ENCODE results near the gene ADRB2.

The ADRB2 gene

GRCh38 chr5:148826053-148826738 is at the start of gene ADRB2:
Gene ADRB2, plus strand, starts transcription at chr5:148826611. Its CDS starts 221 bp downstream, at chr5:148826832.
- in situ Hi-C loops (cut with MboI; ENCODE audit: low sequenced_read_pairs): no loop called here

GRCh38 chr5:148776780-148777179 is 49.6 kb upstream of the ADRB2 start:
- in situ Hi-C loops (cut with MboI; ENCODE audit: low sequenced_read_pairs): no loop called here

DNA sequence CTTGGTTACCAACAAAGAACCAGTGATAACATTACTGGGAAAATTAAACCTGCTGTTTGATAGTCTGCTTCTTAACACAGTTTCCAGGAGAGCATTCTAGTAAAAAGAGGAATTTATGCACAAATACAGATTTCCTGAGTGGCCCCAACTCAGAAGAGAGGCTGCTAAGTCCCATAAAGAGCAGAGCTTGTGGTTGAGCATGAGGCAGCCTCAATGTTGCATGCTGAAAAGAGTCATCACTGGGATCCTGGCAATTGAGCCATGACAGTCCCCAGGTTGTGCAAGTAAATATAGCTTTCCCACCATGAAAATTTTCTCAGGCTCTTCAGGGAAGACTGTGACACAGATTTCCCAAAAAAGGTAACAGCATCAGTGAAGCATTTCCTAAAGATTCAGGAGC is 47.5 kb upstream of the ADRB2 start:
- in situ Hi-C loops (cut with MboI; ENCODE audit: low sequenced_read_pairs): no loop called here

GRCh38 chr5:148780711-148781110 is 45.7 kb upstream of the ADRB2 start:
- in situ Hi-C loops (cut with MboI; ENCODE audit: low sequenced_read_pairs): no loop called here

DNA sequence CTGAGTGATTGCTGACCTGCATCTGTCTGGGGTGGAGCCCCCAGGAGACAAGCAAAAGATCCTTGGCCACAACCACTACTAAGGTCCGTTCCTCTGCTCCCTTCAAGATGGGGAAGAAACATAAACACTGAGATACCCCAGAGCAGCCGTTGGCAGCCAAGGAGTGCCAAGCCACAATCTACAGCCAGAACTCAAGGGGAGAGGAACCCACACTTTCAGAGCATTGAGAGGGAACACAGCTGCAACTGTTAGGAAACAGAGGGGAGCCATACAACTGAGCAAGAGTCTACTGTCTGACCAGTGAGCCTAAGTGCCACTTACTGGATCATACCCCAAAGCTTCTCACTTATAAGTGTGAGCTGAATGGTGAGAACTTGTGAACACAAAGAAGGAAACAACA is 44.6 kb upstream of the ADRB2 start:
- in situ Hi-C loops (cut with MboI; ENCODE audit: low sequenced_read_pairs): no loop called here

GRCh38 chr5:148785223-148785622 is 41.2 kb upstream of the ADRB2 start:
- in situ Hi-C loops (cut with MboI; ENCODE audit: low sequenced_read_pairs): no loop called here

DNA sequence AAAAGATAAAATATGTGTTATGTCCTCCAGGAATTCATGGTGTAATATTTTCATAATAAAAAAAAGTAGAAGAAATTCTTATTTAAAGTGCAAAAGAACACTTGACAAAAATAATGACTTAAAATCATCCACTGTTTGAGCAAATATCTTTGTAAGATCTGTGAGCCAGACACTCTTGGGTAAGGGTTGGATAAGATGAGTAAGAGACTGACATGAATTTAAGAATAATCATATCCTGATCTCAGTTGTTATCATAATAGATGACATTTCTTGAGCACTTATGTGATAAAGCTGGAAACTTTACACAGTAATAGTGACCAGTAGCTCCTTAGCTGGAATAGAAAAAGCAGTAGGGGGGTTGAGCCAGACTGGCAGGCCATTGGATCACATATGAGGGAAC is 40.0 kb upstream of the ADRB2 start:
- in situ Hi-C loops (cut with MboI; ENCODE audit: low sequenced_read_pairs): no loop called here

GRCh38 chr5:148788636-148789035 is 37.8 kb upstream of the ADRB2 start:
- in situ Hi-C loops (cut with MboI; ENCODE audit: low sequenced_read_pairs): no loop called here

GRCh38 chr5:148790545-148791333 is 35.7 kb upstream of the ADRB2 start:
- in situ Hi-C loops (cut with MboI; ENCODE audit: low sequenced_read_pairs): no loop called here

GRCh38 chr5:148791334-148791667 is 35.1 kb upstream of the ADRB2 start:
- in situ Hi-C loops (cut with MboI; ENCODE audit: low sequenced_read_pairs): no loop called here

- in situ Hi-C loops (cut with MboI; ENCODE audit: low sequenced_read_pairs): no loop called here
These were observed 34.7 kb upstream of the ADRB2 start for GRCh38 chr5:148791696-148792095.

- in situ Hi-C loops (cut with MboI; ENCODE audit: low sequenced_read_pairs): no loop called here
These were observed 33.7 kb upstream of the ADRB2 start for GRCh38 chr5:148792744-148793143.

DNA sequence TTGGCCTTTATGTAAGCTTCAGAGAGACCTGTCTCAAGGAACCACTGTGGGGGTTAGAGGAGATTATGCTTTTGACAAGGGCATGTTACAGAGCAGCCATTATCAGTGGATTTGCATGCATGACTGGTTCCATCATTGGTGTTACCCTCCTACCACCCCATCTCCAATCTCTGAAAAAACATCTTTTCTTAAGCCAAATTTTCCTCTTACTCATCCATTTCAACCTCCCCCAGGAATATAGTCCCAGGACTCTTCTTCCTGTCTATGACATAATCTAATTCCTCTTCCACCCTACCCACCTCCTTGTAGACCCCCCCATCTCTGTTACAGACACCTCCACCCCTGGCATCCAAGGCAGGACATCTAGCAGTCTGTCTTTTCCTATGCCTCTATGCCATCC is 33.1 kb upstream of the ADRB2 start:
- in situ Hi-C loops (cut with MboI; ENCODE audit: low sequenced_read_pairs): no loop called here

DNA sequence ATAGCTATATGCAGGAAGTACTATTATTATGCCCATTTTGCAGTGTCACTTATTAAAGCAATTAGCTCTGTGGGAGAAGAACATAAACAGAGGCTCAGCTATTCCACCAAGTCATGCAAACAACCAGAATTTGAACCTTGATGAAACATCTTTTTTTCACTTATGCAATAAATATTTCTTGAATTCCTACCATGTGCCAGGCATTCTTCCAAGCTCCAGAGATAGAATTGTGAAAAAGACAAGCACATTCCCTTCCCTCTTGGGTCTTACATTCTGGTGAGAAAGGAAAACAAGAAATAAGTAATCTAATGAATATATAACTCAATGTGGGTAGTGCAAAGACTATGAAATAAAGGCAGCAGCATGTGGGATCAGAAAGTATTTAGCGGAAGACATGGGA is 32.1 kb upstream of the ADRB2 start:
- in situ Hi-C loops (cut with MboI; ENCODE audit: low sequenced_read_pairs): no loop called here

DNA sequence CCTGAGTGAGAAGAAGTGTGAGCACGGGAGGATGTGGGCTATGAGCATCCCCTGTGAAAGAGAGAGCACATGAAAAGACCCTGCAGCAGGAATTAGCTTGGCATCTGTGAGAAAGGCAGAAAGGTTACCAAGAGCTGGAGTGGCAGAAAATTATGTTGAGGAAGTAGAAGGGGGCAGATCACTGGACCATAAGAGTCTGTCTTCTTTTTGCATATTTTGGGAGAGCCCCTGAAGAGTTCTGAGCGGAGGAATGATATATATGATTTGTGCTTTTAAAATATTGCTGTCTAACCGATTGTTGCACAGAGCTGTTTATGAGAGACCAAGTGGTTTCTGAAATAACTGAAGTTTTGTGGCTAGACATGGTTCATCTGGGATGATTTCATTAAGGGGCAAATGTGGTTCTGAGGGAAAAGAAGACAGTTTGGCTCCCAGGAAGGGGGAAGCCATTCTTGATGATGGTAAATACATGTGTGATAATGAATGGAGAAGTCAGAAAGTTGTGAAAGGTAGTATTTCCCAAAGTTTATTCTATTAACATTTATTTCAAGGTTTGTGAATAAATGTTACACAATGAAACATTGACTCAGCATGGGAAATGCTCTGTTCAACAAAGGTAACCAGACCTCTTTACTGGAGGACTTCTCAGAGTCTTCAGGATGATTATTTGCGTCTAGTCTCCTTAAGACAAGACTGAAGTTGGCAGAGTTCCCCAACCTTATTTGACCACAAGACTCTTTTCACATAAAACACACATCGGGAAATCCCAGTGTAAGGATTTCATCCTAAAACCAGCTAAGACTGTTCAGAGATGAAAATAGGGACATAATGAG is 31.5 kb upstream of the ADRB2 start:
- in situ Hi-C loops (cut with MboI; ENCODE audit: low sequenced_read_pairs): no loop called here

- in situ Hi-C loops (cut with MboI; ENCODE audit: low sequenced_read_pairs): no loop called here
These were observed 29.5 kb upstream of the ADRB2 start for GRCh38 chr5:148796936-148797335.

GRCh38 chr5:148798786-148799185 is 27.6 kb upstream of the ADRB2 start:
- in situ Hi-C loops (cut with MboI; ENCODE audit: low sequenced_read_pairs): no loop called here

DNA sequence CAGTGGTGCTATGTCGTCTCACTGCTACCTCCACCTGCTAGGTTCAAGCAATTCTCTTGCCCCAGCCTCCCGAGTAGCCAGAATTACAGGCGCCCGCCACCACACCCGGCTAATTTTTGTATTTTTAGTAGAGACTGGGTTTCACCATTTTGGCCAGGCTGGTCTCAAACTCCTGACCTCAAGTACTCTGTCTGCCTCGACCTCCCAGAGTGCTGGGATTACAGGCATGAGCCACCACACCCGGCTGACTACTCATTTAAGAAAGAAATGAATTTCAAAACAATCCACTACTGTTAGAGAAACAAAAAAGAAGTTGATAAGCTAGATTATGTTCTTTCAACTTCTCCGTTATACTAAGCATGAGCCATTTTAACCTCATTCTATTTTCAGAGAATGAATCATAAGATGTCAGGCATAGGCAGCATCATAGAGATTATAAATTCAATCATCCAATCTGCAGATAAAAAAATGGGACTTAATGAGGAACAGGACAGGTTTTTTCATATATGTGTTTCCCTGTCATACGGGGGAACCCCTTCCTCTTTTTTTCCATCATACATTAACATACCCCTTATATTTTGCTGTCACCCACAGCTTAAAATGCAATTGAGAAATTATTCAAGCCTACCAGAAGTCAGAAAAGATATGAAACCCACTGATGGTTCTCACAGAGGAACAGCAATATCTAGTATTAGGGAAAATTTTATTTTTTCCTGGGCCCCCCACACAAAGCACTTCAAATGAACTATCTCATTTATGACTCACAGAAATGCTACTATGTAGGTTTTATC is 26.5 kb upstream of the ADRB2 start:
- in situ Hi-C loops (cut with MboI; ENCODE audit: low sequenced_read_pairs): loop anchor here (25.0 kb wide), 1 partner anchor 762 kb away; the partner anchor contains the start of gene CSNK1A1

DNA sequence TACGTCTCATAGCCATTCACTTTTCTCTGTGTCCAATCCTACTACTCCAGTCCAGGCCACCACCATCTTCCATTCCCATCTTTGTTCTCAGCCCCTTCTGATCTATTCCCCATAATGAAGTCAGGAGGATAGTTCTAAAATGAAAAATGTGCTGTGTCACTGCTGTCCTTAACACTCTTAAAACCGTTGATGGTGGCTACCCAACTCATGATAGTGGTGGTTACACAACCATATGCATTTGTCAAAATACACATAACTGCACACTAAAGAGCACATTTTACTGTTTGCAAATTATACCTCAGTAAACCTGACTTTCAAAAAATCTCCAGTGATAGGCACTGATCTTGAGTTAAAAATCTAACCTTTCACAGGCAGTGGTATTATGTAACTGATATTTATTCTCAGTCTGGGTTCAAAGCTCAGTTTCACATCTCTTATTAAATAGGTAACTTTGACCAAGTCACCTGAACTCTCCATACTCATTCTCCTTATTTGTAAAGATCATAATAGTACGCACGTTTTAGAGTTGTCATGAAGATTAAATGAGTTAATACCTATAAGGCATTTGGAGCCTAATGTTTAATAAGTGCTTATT is 24.6 kb upstream of the ADRB2 start:
- in situ Hi-C loops (cut with MboI; ENCODE audit: low sequenced_read_pairs): loop anchor here (25.0 kb wide), 1 partner anchor 761 kb away; the partner anchor contains the start of gene CSNK1A1

DNA sequence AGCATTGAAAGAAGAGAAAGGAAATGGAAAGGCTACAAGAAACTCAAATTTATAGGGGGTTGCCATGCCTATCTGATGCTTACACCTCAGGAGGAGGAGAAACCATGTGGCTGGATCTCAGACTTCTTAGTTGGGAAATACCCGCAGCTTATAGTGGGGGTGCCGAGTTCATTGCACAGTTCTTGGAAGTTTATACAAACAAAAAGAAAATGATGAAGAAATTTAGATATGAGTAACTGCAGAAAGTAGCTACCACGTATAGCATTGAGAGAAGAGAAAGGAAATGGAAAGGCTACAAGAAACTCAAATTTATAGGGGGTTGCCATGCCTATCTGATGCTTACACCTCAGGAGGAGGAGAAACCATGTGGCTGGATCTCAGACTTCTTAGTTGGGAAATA is 23.0 kb upstream of the ADRB2 start:
- in situ Hi-C loops (cut with MboI; ENCODE audit: low sequenced_read_pairs): loop anchor here (25.0 kb wide), 1 partner anchor 759 kb away; the partner anchor contains the start of gene CSNK1A1

All from HL-60/S4 treated with phorbol 12-myristate 13-acetate at 8.2 ng/mL for 4 days and 3 days (cell line).